AG10803 (cell line): ENCODE results near the gene SHPK.

Source experiments
- DNase-seq: peaks from one replicate; pipeline ENCODE4 v3.0.0; 2010; ENCODE audit warnings: low read depth
- H3K4me3 ChIP-seq: 2 replicates; pipeline ENCODE4 v1.5.1; 2011; ENCODE audit warnings: mild to moderate bottlenecking, low read length, control low read depth
- CTCF ChIP-seq: conservative IDR thresholded peaks from 2 replicates; pipeline ENCODE4 v1.5.1; 2011; ENCODE audit warnings: mild to moderate bottlenecking, low read length, control low read depth, inconsistent platforms

The SHPK gene

GRCh38 chr17:3636154-3636907 is at the start of gene SHPK, which contains the start of gene CTNS:
Gene SHPK (minus strand): TSS chr17:3636250. CDS start chr17:3636219, 31 bp downstream.
Gene CTNS (plus strand): TSS chr17:3636760. CDS start chr17:3640207, 3,447 bp downstream.
- TF ChIP-seq CTCF: no peak
- peak within 1 kb of the TSS; percentile 86 for H3K4me3 ChIP-seq
- DNase-seq: peak; percentile 96

GRCh38 chr17:3685174-3685573 is 49.1 kb upstream of the SHPK start:
- no peak overlapping the region for H3K4me3 ChIP-seq
- no peak for DNase-seq
- no peak for TF ChIP-seq CTCF

- H3K4me3 ChIP-seq: no peak overlapping the region
- no peak for DNase-seq
- TF ChIP-seq CTCF: peak; percentile 92
Measured at GRCh38 chr17:3683054-3683511, 47.0 kb upstream of the SHPK start.

- no peak for DNase-seq
- no peak for TF ChIP-seq CTCF
- H3K4me3 ChIP-seq: no peak overlapping the region
Measured at GRCh38 chr17:3682033-3682432, 46.0 kb upstream of the SHPK start.

- no peak for TF ChIP-seq CTCF
- DNase-seq: no peak
- no peak overlapping the region for H3K4me3 ChIP-seq
Measured at GRCh38 chr17:3681565-3681964, 45.5 kb upstream of the SHPK start.

- TF ChIP-seq CTCF: no peak
- no peak overlapping the region for H3K4me3 ChIP-seq
- DNase-seq: no peak
Measured at GRCh38 chr17:3681057-3681456, 45.0 kb upstream of the SHPK start.

GRCh38 chr17:3679531-3680126 is 43.6 kb upstream of the SHPK start:
- TF ChIP-seq CTCF: no peak
- no peak for DNase-seq
- H3K4me3 ChIP-seq: no peak overlapping the region
